ENCODE measurements around the gene PTGER4. TPM values are rescaled to one million over a fixed set of nuclear protein-coding genes. Genes with fewer than 3 reads are reported as not detected.
"Not testable (repeated sequence)": the region's sequence is repeated elsewhere in the genome, so short reads cannot be mapped to it uniquely, and the experiment has no call there.

The PTGER4 gene
- total and polyA plus RNA-seq, 7 experiments from 2014 or later = 38.5 to 422 (median 56.0) TPM

GRCh38 chr5:40716590-40716989 is 36.9 kb downstream of the PTGER4 start:
- H3K4me1 ChIP-seq (ENCODE audit: control insufficient read depth in 2 of 2, insufficient read depth in 2 of 2, low read length in 2 of 2) = no peaks in the 10 kb centered on the region
- H3K27ac ChIP-seq (ENCODE audit: low read depth, low read length) = no peak overlapping the region
- Mint-ChIP-seq H3K4me3 (no peak overlapping the region), H3K36me3 (peaks cover 11 to 56% (median 42%) of the 10 kb centered on the region in 5 donors), H3K4me1 (peaks cover 0 to 11% (median 6%) of the 10 kb centered on the region in 7 donors), H3K27me3 (no peaks in the 10 kb centered on the region), H3K9me3 (peaks cover 0 to 12% (median 5%) of the 10 kb centered on the region in 11 donors), H3K27ac (no peak overlapping the region)
- H3K27me3 ChIP-seq (ENCODE audit: control insufficient read depth in 2 of 2, insufficient read depth in 2 of 2, low read length in 2 of 2) = no peaks in the 10 kb centered on the region
- no peaks in the 10 kb centered on the region for H3K9me3 ChIP-seq (ENCODE audit: control insufficient read depth in 2 of 3, low read length in 3 of 3)
- ATAC-seq (no peak), DNase-seq (no peak)
- POLR2A ChIA-PET = no interaction called here
- H3K4me3 ChIP-seq (ENCODE audit: low read length) = no peak overlapping the region
- CTCF ChIA-PET = interaction anchor here (0.7 to 1.1 kb wide), 2 partner anchors 768 to 1120 kb away, joined by 3 read pairs; no protein-coding TSS in a partner anchor
- intact Hi-C loops (cut with micrococcal nuclease) = loop anchor here in 1 of 2 donors (1.0 kb wide), 1 partner anchor 767 kb away; no protein-coding TSS in a partner anchor
- peaks cover 0 to 17% (median 0%) of the 10 kb centered on the region in 3 experiments for H3K36me3 ChIP-seq (ENCODE audit: control insufficient read depth in 2 of 3, insufficient read depth in 3 of 3, low read length in 3 of 3)

GRCh38 chr5:40717281-40717680 is 37.6 kb downstream of the PTGER4 start:
- Mint-ChIP-seq H3K4me1 (peaks cover 0 to 11% (median 6%) of the 10 kb centered on the region in 7 donors), H3K27me3 (no peaks in the 10 kb centered on the region), H3K36me3 (peaks cover 12 to 56% (median 44%) of the 10 kb centered on the region in 5 donors), H3K9me3 (peaks cover 0 to 14% (median 5%) of the 10 kb centered on the region in 11 donors), H3K27ac (no peak overlapping the region), H3K4me3 (no peak overlapping the region)
- H3K4me3 ChIP-seq (ENCODE audit: low read length) = no peak overlapping the region
- no peak overlapping the region for H3K27ac ChIP-seq (ENCODE audit: low read depth, low read length)
- CTCF ChIA-PET = no interaction called here
- no peaks in the 10 kb centered on the region for H3K9me3 ChIP-seq (ENCODE audit: control insufficient read depth in 2 of 3, low read length in 3 of 3)
- H3K36me3 ChIP-seq (ENCODE audit: control insufficient read depth in 2 of 3, insufficient read depth in 3 of 3, low read length in 3 of 3) = peaks cover 0 to 15% (median 0%) of the 10 kb centered on the region in 3 experiments
- DNase-seq (no peak), ATAC-seq (no peak)
- intact Hi-C loops (cut with micrococcal nuclease) = no loop called here
- H3K4me1 ChIP-seq (ENCODE audit: control insufficient read depth in 2 of 2, insufficient read depth in 2 of 2, low read length in 2 of 2) = no peaks in the 10 kb centered on the region
- POLR2A ChIA-PET = interaction anchor here (0.6 kb wide), 1 partner anchor 25 kb away, joined by 4 read pairs; no protein-coding TSS in a partner anchor
- no peaks in the 10 kb centered on the region for H3K27me3 ChIP-seq (ENCODE audit: control insufficient read depth in 2 of 2, insufficient read depth in 2 of 2, low read length in 2 of 2)

GRCh38 chr5:40720069-40720468 is 40.4 kb downstream of the PTGER4 start:
- H3K36me3 ChIP-seq (ENCODE audit: control insufficient read depth in 2 of 3, insufficient read depth in 3 of 3, low read length in 3 of 3) = peaks cover 0 to 16% (median 0%) of the 10 kb centered on the region in 3 experiments
- ATAC-seq = no peak
- no peak for DNase-seq
- Mint-ChIP-seq H3K27me3 (no peaks in the 10 kb centered on the region), H3K4me1 (peaks cover 0 to 12% (median 6%) of the 10 kb centered on the region in 7 donors), H3K9me3 (peaks cover 0 to 12% (median 5%) of the 10 kb centered on the region in 11 donors), H3K4me3 (no peak overlapping the region), H3K36me3 (peaks cover 12 to 56% (median 48%) of the 10 kb centered on the region in 5 donors), H3K27ac (no peak overlapping the region)
- no peaks in the 10 kb centered on the region for H3K9me3 ChIP-seq (ENCODE audit: control insufficient read depth in 2 of 3, low read length in 3 of 3)
- ChIA-PET POLR2A (no interaction called here), CTCF (no interaction called here)
- H3K27ac ChIP-seq (ENCODE audit: low read depth, low read length) = no peak overlapping the region
- H3K27me3 ChIP-seq (ENCODE audit: control insufficient read depth in 2 of 2, insufficient read depth in 2 of 2, low read length in 2 of 2) = no peaks in the 10 kb centered on the region
- no peaks in the 10 kb centered on the region for H3K4me1 ChIP-seq (ENCODE audit: control insufficient read depth in 2 of 2, insufficient read depth in 2 of 2, low read length in 2 of 2)
- intact Hi-C loops (cut with micrococcal nuclease) = no loop called here
- H3K4me3 ChIP-seq (ENCODE audit: low read length) = no peak overlapping the region

GRCh38 chr5:40722497-40722911 is 42.8 kb downstream of the PTGER4 start:
- intact Hi-C loops (cut with micrococcal nuclease); H3K4me3 Mint-ChIP-seq; CTCF ChIA-PET; H3K4me1 ChIP-seq (ENCODE audit: control insufficient read depth in 2 of 2, insufficient read depth in 2 of 2, low read length in 2 of 2); DNase-seq; ATAC-seq; POLR2A ChIA-PET; H3K27ac ChIP-seq (ENCODE audit: low read depth, low read length); H3K27me3 Mint-ChIP-seq; H3K4me1 Mint-ChIP-seq; H3K9me3 ChIP-seq (ENCODE audit: control insufficient read depth in 2 of 3, low read length in 3 of 3); H3K4me3 ChIP-seq (ENCODE audit: low read length); H3K27ac Mint-ChIP-seq; H3K27me3 ChIP-seq (ENCODE audit: control insufficient read depth in 2 of 2, insufficient read depth in 2 of 2, low read length in 2 of 2): not testable (repeated sequence)
- Mint-ChIP-seq H3K36me3 (peaks cover 20 to 64% (median 56%) of the 10 kb centered on the region in 5 donors), H3K9me3 (peaks cover 0 to 12% (median 5%) of the 10 kb centered on the region in 11 donors)
- H3K36me3 ChIP-seq (ENCODE audit: control insufficient read depth in 2 of 3, insufficient read depth in 3 of 3, low read length in 3 of 3) = peaks cover 0 to 25% (median 4%) of the 10 kb centered on the region in 3 experiments

- no peak overlapping the region for H3K27ac Mint-ChIP-seq
- no peak overlapping the region for H3K4me3 Mint-ChIP-seq
- intact Hi-C loops (cut with micrococcal nuclease) = loop anchor here in 1 of 2 donors (10.0 kb wide), 1 partner anchor 719 kb away; no protein-coding TSS in a partner anchor
- H3K36me3 Mint-ChIP-seq = peaks cover 0 to 22% (median 15%) of the 10 kb centered on the region in 5 donors
- Histone ChIP-seq H3K27ac (ENCODE audit: low read depth, low read length) (no peak overlapping the region), H3K4me1 (ENCODE audit: control insufficient read depth in 2 of 2, insufficient read depth in 2 of 2, low read length in 2 of 2) (no peaks in the 10 kb centered on the region), H3K9me3 (ENCODE audit: control insufficient read depth in 2 of 3, low read length in 3 of 3) (no peaks in the 10 kb centered on the region), H3K36me3 (ENCODE audit: control insufficient read depth in 2 of 3, insufficient read depth in 3 of 3, low read length in 3 of 3) (no peaks in the 10 kb centered on the region), H3K4me3 (ENCODE audit: low read length) (no peak overlapping the region), H3K27me3 (ENCODE audit: control insufficient read depth in 2 of 2, insufficient read depth in 2 of 2, low read length in 2 of 2) (no peaks in the 10 kb centered on the region)
- H3K9me3 Mint-ChIP-seq = no peaks in the 10 kb centered on the region
- no peak for ATAC-seq
- ChIA-PET CTCF (interaction anchor here (0.7 kb wide), 1 partner anchor 1019 kb away, joined by 3 read pairs; no protein-coding TSS in a partner anchor), POLR2A (no interaction called here)
- DNase-seq = no peak
- no peaks in the 10 kb centered on the region for H3K27me3 Mint-ChIP-seq
- peaks cover 20 to 37% (median 27%) of the 10 kb centered on the region in 7 donors for H3K4me1 Mint-ChIP-seq
Measured at GRCh38 chr5:40733434-40733833, 53.7 kb downstream of the PTGER4 start.

GRCh38 chr5:40733879-40734563 is 54.3 kb downstream of the PTGER4 start:
- H3K4me3 ChIP-seq (ENCODE audit: low read length) = no peak overlapping the region
- no peak overlapping the region for H3K4me3 Mint-ChIP-seq
- DNase-seq (no peak), ATAC-seq (no peak)
- CTCF ChIA-PET = no interaction called here
- H3K27me3 ChIP-seq (ENCODE audit: control insufficient read depth in 2 of 2, insufficient read depth in 2 of 2, low read length in 2 of 2) = no peaks in the 10 kb centered on the region
- H3K36me3 Mint-ChIP-seq = peaks cover 0 to 23% (median 20%) of the 10 kb centered on the region in 5 donors
- no peaks in the 10 kb centered on the region for H3K27me3 Mint-ChIP-seq
- H3K27ac Mint-ChIP-seq = no peak overlapping the region
- no peaks in the 10 kb centered on the region for H3K9me3 Mint-ChIP-seq
- POLR2A ChIA-PET = no interaction called here
- H3K4me1 Mint-ChIP-seq = peaks cover 20 to 37% (median 27%) of the 10 kb centered on the region in 7 donors
- H3K27ac ChIP-seq (ENCODE audit: low read depth, low read length) = no peak overlapping the region
- no peaks in the 10 kb centered on the region for H3K36me3 ChIP-seq (ENCODE audit: control insufficient read depth in 2 of 3, insufficient read depth in 3 of 3, low read length in 3 of 3)
- H3K9me3 ChIP-seq (ENCODE audit: control insufficient read depth in 2 of 3, low read length in 3 of 3) = no peaks in the 10 kb centered on the region
- H3K4me1 ChIP-seq (ENCODE audit: control insufficient read depth in 2 of 2, insufficient read depth in 2 of 2, low read length in 2 of 2) = no peaks in the 10 kb centered on the region
- intact Hi-C loops (cut with micrococcal nuclease) = loop anchor here in 1 of 2 donors (10.0 kb wide), 1 partner anchor 719 kb away; no protein-coding TSS in a partner anchor
